Activated naive CD4-positive, alpha-beta T cell treated with anti-CD3 and anti-CD28 coated beads, Interleukin-2, amount 50 U/mL, for 24 hours (primary cell): Measurements from ENCODE around the gene MED25.

ENCODE experiments used
- H3K27ac Mint-ChIP-seq: one replicate; pipeline ENCODE4 v1.8.0; 2021; ENCODE audit warnings: mild to moderate bottlenecking, mixed read lengths
- H3K27me3 Mint-ChIP-seq: one replicate; pipeline ENCODE4 v1.8.0; 2021; ENCODE audit warnings: mixed read lengths
- H3K36me3 Mint-ChIP-seq: one replicate; pipeline ENCODE4 v1.8.0; 2021; ENCODE audit warnings: mixed read lengths
- H3K4me1 Mint-ChIP-seq: one replicate; pipeline ENCODE4 v1.8.0; 2021; ENCODE audit warnings: mixed read lengths
- H3K4me3 Mint-ChIP-seq: one replicate; pipeline ENCODE4 v1.8.0; 2021; ENCODE audit warnings: mild to moderate bottlenecking, mixed read lengths
- H3K9me3 Mint-ChIP-seq: one replicate; pipeline ENCODE4 v1.8.0; 2021; ENCODE audit warnings: mixed read lengths

The MED25 gene

GRCh38 chr19:49840736-49841249, 22.7 kb downstream of the MED25 start:
- H3K27ac Mint-ChIP-seq, result no peak overlapping the region
- H3K9me3 Mint-ChIP-seq, result no peaks in the 10 kb centered on the region
- H3K4me3 Mint-ChIP-seq, result no peak overlapping the region
- no peaks in the 10 kb centered on the region for H3K27me3 Mint-ChIP-seq
- H3K4me1 Mint-ChIP-seq, result no peaks in the 10 kb centered on the region
- H3K36me3 Mint-ChIP-seq, result peaks cover 13% of the 10 kb centered on the region

GRCh38 chr19:49843265-49843664, 25.2 kb downstream of the MED25 start:
- peaks cover 3% of the 10 kb centered on the region for H3K4me1 Mint-ChIP-seq
- H3K27me3 Mint-ChIP-seq, result no peaks in the 10 kb centered on the region
- no peak overlapping the region for H3K4me3 Mint-ChIP-seq
- no peak overlapping the region for H3K27ac Mint-ChIP-seq
- H3K9me3 Mint-ChIP-seq, result no peaks in the 10 kb centered on the region
- peaks cover 8% of the 10 kb centered on the region for H3K36me3 Mint-ChIP-seq

DNA sequence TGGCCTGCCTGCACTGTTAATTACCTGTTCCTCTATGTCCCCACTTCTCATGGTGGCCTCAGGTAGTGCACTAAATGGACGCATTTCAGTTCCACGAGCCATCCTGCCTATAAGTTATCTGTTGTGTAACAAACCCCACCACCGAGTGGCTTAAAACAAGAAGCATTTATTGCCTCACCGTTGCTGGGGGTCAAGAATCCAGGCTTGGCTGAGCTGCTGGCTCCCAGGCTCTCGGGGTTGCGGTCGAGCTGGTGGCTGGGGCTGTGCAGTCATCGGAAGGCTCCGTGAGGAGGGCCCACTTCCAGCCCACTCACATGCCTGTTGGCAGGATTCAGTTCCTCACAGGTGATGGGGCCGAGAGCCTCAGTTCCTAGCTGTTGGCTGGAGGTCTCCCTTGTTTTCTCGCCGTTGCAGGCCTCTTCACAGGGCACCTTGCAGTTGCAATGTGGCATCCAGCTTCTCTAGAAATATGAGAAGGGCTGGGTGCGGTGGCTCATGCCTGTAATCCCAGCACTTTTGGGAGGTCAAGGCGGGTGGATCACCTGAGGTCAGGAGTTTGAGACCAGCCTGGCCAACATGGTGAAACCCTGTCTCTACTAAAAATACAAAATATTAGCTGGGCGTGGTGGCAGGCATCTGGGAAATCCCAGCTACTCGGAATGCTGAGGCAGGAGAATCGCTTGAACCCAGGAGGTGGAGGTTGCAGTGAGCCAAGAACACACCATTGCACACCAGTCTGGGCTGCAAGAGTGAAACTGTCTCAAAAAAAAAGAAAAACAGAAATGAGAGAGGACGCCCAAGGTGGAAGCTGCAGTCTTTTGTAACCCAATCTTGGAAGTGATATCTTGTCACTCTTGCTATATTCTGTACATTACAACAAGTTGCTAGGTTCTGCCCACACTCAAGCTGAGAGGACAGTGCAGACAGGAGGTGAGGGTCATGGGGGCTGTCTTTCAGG, 26.3 kb downstream of the MED25 start:
- Mint-ChIP-seq H3K36me3 (no peaks in the 10 kb centered on the region), H3K4me3 (no peak overlapping the region), H3K27ac (no peak overlapping the region), H3K9me3 (peaks cover 5% of the 10 kb centered on the region), H3K27me3 (no peaks in the 10 kb centered on the region), H3K4me1 (peaks cover 13% of the 10 kb centered on the region)

DNA sequence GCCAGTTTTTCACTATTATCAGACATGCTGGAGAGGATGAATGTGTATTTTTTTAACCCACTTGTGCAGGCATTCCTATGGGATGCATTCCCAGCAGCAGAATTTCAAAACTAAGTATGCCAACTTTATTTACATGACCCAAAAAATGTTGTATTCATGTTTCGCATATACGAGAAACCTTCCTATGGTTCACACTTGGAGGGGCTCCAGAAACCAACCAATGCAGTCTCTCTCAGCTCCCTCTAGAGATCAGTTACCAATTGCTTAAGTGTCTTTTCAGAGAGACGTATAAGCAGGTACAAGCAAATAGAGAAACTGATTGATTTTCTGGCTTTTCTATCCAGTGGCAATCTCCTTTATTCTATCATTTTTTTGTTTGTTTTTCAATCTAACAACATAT, 27.3 kb downstream of the MED25 start:
- Mint-ChIP-seq H3K4me3 (no peak overlapping the region), H3K27ac (no peak overlapping the region), H3K9me3 (peaks cover 5% of the 10 kb centered on the region), H3K36me3 (no peaks in the 10 kb centered on the region), H3K27me3 (no peaks in the 10 kb centered on the region), H3K4me1 (peaks cover 21% of the 10 kb centered on the region)

DNA sequence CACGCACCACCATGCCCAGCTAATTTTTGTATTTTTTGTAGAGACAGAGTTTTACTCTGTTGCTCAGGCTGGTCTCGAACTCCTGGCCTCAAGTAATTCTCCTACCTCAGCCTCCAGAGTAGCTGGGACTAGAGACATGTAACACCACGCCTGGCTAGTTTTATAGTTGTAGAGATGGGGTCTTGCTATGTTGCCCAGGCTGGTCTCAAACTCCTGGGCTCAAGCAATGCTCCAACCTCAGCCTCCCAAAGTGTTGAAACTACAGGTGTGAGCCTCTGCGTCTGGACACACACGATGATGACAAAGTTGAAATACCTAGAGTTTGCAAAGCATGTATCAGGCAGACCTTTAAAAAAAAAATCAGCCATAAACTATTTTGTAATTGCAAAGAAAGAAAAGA, 28.3 kb downstream of the MED25 start:
- Mint-ChIP-seq H3K27ac (no peak overlapping the region), H3K4me3 (no peak overlapping the region), H3K9me3 (peaks cover 5% of the 10 kb centered on the region), H3K27me3 (no peaks in the 10 kb centered on the region), H3K36me3 (no peaks in the 10 kb centered on the region), H3K4me1 (peaks cover 21% of the 10 kb centered on the region)

GRCh38 chr19:49847731-49848696, 29.9 kb downstream of the MED25 start:
- H3K27ac Mint-ChIP-seq, result no peak overlapping the region
- no peaks in the 10 kb centered on the region for H3K36me3 Mint-ChIP-seq
- peaks cover 32% of the 10 kb centered on the region for H3K4me1 Mint-ChIP-seq
- H3K27me3 Mint-ChIP-seq, result no peaks in the 10 kb centered on the region
- H3K9me3 Mint-ChIP-seq, result peaks cover 5% of the 10 kb centered on the region
- no peak overlapping the region for H3K4me3 Mint-ChIP-seq

- H3K9me3 Mint-ChIP-seq, result peaks cover 5% of the 10 kb centered on the region
- H3K27me3 Mint-ChIP-seq, result no peaks in the 10 kb centered on the region
- H3K4me1 Mint-ChIP-seq, result peaks cover 39% of the 10 kb centered on the region
- peak overlapping the region; percentile 87 for H3K27ac Mint-ChIP-seq
- H3K36me3 Mint-ChIP-seq, result no peaks in the 10 kb centered on the region
- peak overlapping the region; percentile 68 for H3K4me3 Mint-ChIP-seq
These were observed 30.8 kb downstream of the MED25 start for GRCh38 chr19:49848938-49849337.

GRCh38 chr19:49849433-49850220, 31.5 kb downstream of the MED25 start:
- H3K27ac Mint-ChIP-seq, result peak overlapping the region; percentile 87
- peaks cover 39% of the 10 kb centered on the region for H3K4me1 Mint-ChIP-seq
- peaks cover 5% of the 10 kb centered on the region for H3K9me3 Mint-ChIP-seq
- peak overlapping the region; percentile 90 for H3K4me3 Mint-ChIP-seq
- no peaks in the 10 kb centered on the region for H3K27me3 Mint-ChIP-seq
- no peaks in the 10 kb centered on the region for H3K36me3 Mint-ChIP-seq

GRCh38 chr19:49850221-49850486, 32.1 kb downstream of the MED25 start:
- H3K27ac Mint-ChIP-seq, result peak overlapping the region; percentile 93
- peaks cover 39% of the 10 kb centered on the region for H3K4me1 Mint-ChIP-seq
- H3K4me3 Mint-ChIP-seq, result peak overlapping the region; percentile 90
- H3K27me3 Mint-ChIP-seq, result no peaks in the 10 kb centered on the region
- H3K9me3 Mint-ChIP-seq, result peaks cover 5% of the 10 kb centered on the region
- no peaks in the 10 kb centered on the region for H3K36me3 Mint-ChIP-seq

GRCh38 chr19:49850487-49851342, 32.6 kb downstream of the MED25 start, which contains the start of gene PTOV1:
Gene PTOV1, plus strand, starts transcription at chr19:49851159.
- Mint-ChIP-seq H3K4me3 (peak within 1 kb of the TSS; percentile 90), H3K27me3 (no peaks in the 10 kb centered on the region), H3K36me3 (no peaks in the 10 kb centered on the region), H3K9me3 (peaks cover 5% of the 10 kb centered on the region), H3K4me1 (peaks cover 39% of the 10 kb centered on the region), H3K27ac (peak within 1 kb of the TSS; percentile 93)

GRCh38 chr19:49851456-49852259, 33.6 kb downstream of the MED25 start:
- H3K9me3 Mint-ChIP-seq, result peaks cover 5% of the 10 kb centered on the region
- H3K36me3 Mint-ChIP-seq, result no peaks in the 10 kb centered on the region
- peaks cover 39% of the 10 kb centered on the region for H3K4me1 Mint-ChIP-seq
- H3K27me3 Mint-ChIP-seq, result no peaks in the 10 kb centered on the region
- H3K4me3 Mint-ChIP-seq, result peak overlapping the region; percentile 87
- H3K27ac Mint-ChIP-seq, result peak overlapping the region; percentile 79

GRCh38 chr19:49852631-49853126, 34.6 kb downstream of the MED25 start:
- Mint-ChIP-seq H3K9me3 (peaks cover 5% of the 10 kb centered on the region), H3K36me3 (no peaks in the 10 kb centered on the region), H3K27ac (peak overlapping the region; percentile 79), H3K4me1 (peaks cover 39% of the 10 kb centered on the region), H3K27me3 (no peaks in the 10 kb centered on the region), H3K4me3 (peak overlapping the region; percentile 87)

- H3K27me3 Mint-ChIP-seq, result no peaks in the 10 kb centered on the region
- peaks cover 4% of the 10 kb centered on the region for H3K9me3 Mint-ChIP-seq
- peaks cover 30% of the 10 kb centered on the region for H3K4me1 Mint-ChIP-seq
- no peaks in the 10 kb centered on the region for H3K36me3 Mint-ChIP-seq
- H3K4me3 Mint-ChIP-seq, result peak overlapping the region; percentile 11
- no peak overlapping the region for H3K27ac Mint-ChIP-seq
These were observed 35.8 kb downstream of the MED25 start for GRCh38 chr19:49853852-49854377.
